ENCODE data around the gene NT5DC2.

GRCh38 chr3:52531860-52532516 is 1.7 kb downstream of the NT5DC2 start:
- no peak for TF ChIP-seq CTCF (conservative IDR thresholded peaks at IDR 0.05 in 1 of 2, IDR thresholded peaks at IDR 0.05 in 1 of 2; ENCODE audit: low read depth in 1 of 2, low read length in 2 of 2)
- no peak for TF ChIP-seq EZH2 (IDR thresholded peaks at IDR 0.05; ENCODE audit: low read length, missing control alignments)

Data from fibroblast of lung (primary cell).